ENCODE measurements around the gene PRKCZ.

GRCh38 chr1:2052054-2052679, 2.0 kb downstream of the PRKCZ start:
- TF ChIP-seq CTCF (IDR thresholded peaks at IDR 0.05; ENCODE audit: low read depth, low read length) = no peak
- no peak for TF ChIP-seq EZH2phosphoT487 (IDR thresholded peaks at IDR 0.05; ENCODE audit: low read depth)

Measured in OCI-LY3 (cell line).